K562 (cell line): ENCODE measurements around the gene SUV39H2. TPM values are rescaled to one million over a fixed set of nuclear protein-coding genes. Genes with fewer than 3 reads are reported as not detected.

Source experiments
- ATAC-seq: fragments of 200-7000 bp; cut with Tn5 transposase; 3 replicates; pipeline ENCODE4 v1.9.1; 2020; ENCODE audit warnings: moderate library complexity
- BruUV-seq: library from RNA; stranded (reverse); fragments of 400-500 nt; replicated peaks from 2 replicates; lab custom pipeline; 2021; lab: Mats Ljungman, UMichigan
- CTCF ChIA-PET: fragments of 300-600 bp; formaldehyde crosslinking; extraction: SDS; loops from one replicate; lab custom pipeline; 2021; ENCODE audit warnings: low intra/inter-chr PET ratio; lab: Yijun Ruan, JAX
- POLR2A ChIA-PET: fragments of 300-600, 350-650 bp; sonication (Branson Sonifier 250); formaldehyde crosslinking; extraction: SDS; loops from one replicate; lab custom pipeline; 2021; ENCODE audit warnings: antibody characterized with exemption, inconsistent platforms; lab: Yijun Ruan, JAX
- DNase-seq, 4 experiments: peaks; one replicate each; pipeline versions ENCODE4 v3.0.0 to v3.0.0-alpha.2; 2011 to 2018; ENCODE audit warnings: low spot score in 3 of 4, mixed read lengths in 3 of 4; ENCODE audit errors: extremely low read depth in 1 of 4
- FAIRE-seq: peaks from 2 replicates; lab custom pipeline; 2011; peaks lifted over from hg19 to GRCh38; lab: Jason Lieb, UNC
- H2AFZ ChIP-seq: 2 replicates; pipeline ENCODE4 v1.6.0; 2011; ENCODE audit warnings: low read depth, low read length, control low read depth, inconsistent platforms
- H3K27ac ChIP-seq: fragments of 200-600 bp; 3 replicates; pipeline ENCODE4 v1.8.0; 2011; ENCODE audit warnings: low read depth, mild to moderate bottlenecking, control low read depth, inconsistent platforms, low read length, moderate library complexity, mixed read lengths; ENCODE audit errors: extremely low read depth
- H3K27me3 ChIP-seq, 2 experiments: fragments of 300-600 bp in 1 of 2; 2 replicates in 1 of 2; 3 replicates in 1 of 2; pipeline versions ENCODE4 v1.6.0 to v1.8.0; 2011; ENCODE audit warnings: inconsistent platforms in 2 of 2, low read length in 2 of 2, mild to moderate bottlenecking in 1 of 2, mixed read lengths in 1 of 2, moderate library complexity in 1 of 2; ENCODE audit not compliant: control insufficient read depth in 2 of 2, insufficient read depth in 2 of 2
- H3K36me3 ChIP-seq: fragments of 300-600 bp; 3 replicates; pipeline ENCODE4 v1.8.0; 2011; ENCODE audit warnings: mild to moderate bottlenecking, low read length, inconsistent platforms; ENCODE audit not compliant: control insufficient read depth, insufficient read depth
- H3K4me1 ChIP-seq, 2 experiments: fragments of 200-600 bp in 1 of 2; replicated peaks in 1 of 2; 2 replicates in 1 of 2; 3 replicates in 1 of 2; pipeline versions ENCODE4 v1.5.1 to v1.8.0; 2011; ENCODE audit warnings: inconsistent platforms in 2 of 2, low read length in 2 of 2, mild to moderate bottlenecking in 1 of 2, mixed read lengths in 1 of 2, moderate library complexity in 1 of 2; ENCODE audit not compliant: control insufficient read depth in 2 of 2, insufficient read depth in 2 of 2
- H3K4me2 ChIP-seq: 2 replicates; pipeline ENCODE4 v1.6.1; 2011; ENCODE audit warnings: low read length, control low read depth, inconsistent platforms, mixed read lengths; ENCODE audit not compliant: insufficient read depth
- H3K4me3 ChIP-seq: fragments of 200-600 bp; sonication (generic), shearing (Covaris generic); 2 replicates; pipeline ENCODE4 v1.5.1; 2016; ENCODE audit warnings: control low read depth, inconsistent platforms
- H3K79me2 ChIP-seq: fragments of 200-600 bp; 3 replicates; pipeline ENCODE4 v1.8.0; 2011; ENCODE audit warnings: low read length, inconsistent platforms; ENCODE audit not compliant: control insufficient read depth, insufficient read depth
- H3K9ac ChIP-seq, 2 experiments: 2 replicates each; pipeline versions ENCODE4 v1.6.0 to v1.6.1; 2011; ENCODE audit warnings: low read depth in 2 of 2, low read length in 2 of 2, control low read depth in 1 of 2, inconsistent platforms in 1 of 2, mild to moderate bottlenecking in 1 of 2, mixed read lengths in 1 of 2; ENCODE audit not compliant: insufficient read depth in 1 of 2
- H3K9me1 ChIP-seq: one replicate; pipeline ENCODE4 v1.6.0; 2011; ENCODE audit warnings: inconsistent platforms, mild to moderate bottlenecking, low read length, moderate library complexity; ENCODE audit not compliant: control insufficient read depth, insufficient read depth
- H3K9me3 ChIP-seq: replicated peaks from 2 replicates; pipeline ENCODE4 v1.5.1; 2011; ENCODE audit warnings: low read depth, low read length, inconsistent platforms; ENCODE audit not compliant: control insufficient read depth, insufficient read depth
- H4K20me1 ChIP-seq: replicated peaks from 2 replicates; pipeline ENCODE4 v1.6.1; 2011; ENCODE audit warnings: low read length, inconsistent platforms, mixed read lengths; ENCODE audit not compliant: control insufficient read depth, insufficient read depth
- BRD9 ChIP-seq: fragments of 450-650 bp; IDR thresholded peaks from 2 replicates; pipeline ENCODE4 v1.6.1; 2018; ENCODE audit warnings: low read depth; ENCODE audit not compliant: partially characterized antibody
- ETV5 ChIP-seq: sonication (generic); formaldehyde crosslinking; IDR thresholded peaks from 2 replicates; pipeline ENCODE4 v1.4.0; 2020; ENCODE audit warnings: low read depth, mild to moderate bottlenecking, missing genetic modification reagents
- NCOA6 ChIP-seq: fragments of 450-650 bp; IDR thresholded peaks from 2 replicates; pipeline ENCODE4 v1.6.1; 2017; ENCODE audit warnings: mild to moderate bottlenecking
- RB1 ChIP-seq: fragments of 450-650 bp; IDR thresholded peaks from 2 replicates; pipeline ENCODE4 v1.6.1; 2017; ENCODE audit warnings: low read depth, mild to moderate bottlenecking
- SAFB2 ChIP-seq: fragments of 200-400 bp; formaldehyde crosslinking; IDR thresholded peaks from 2 replicates; pipeline ENCODE4 v1.6.1; 2018; ENCODE audit warnings: borderline replicate concordance, low read length, low read depth, moderate library complexity; ENCODE audit not compliant: severe bottlenecking
- ZNF318 ChIP-seq, 2 experiments: fragments of 450-650 bp; IDR thresholded peaks; 2 replicates each; pipeline ENCODE4 v1.6.1; 2016; ENCODE audit warnings: mild to moderate bottlenecking in 2 of 2, borderline replicate concordance in 1 of 2, low read depth in 1 of 2, moderate library complexity in 1 of 2
- ZNF583 ChIP-seq: fragments of 250-450 bp; sonication (Bioruptor Pico); IDR thresholded peaks from 2 replicates; pipeline ENCODE4 v1.4.0; 2020
- WGBS: fragments of 100-300 bp; shearing (Covaris generic); methylation state at CpG from one replicate; pipeline ENCODE4 v1.1.6; 2016; ENCODE audit warnings: low coverage, mixed read lengths; ENCODE audit not compliant: insufficient coverage; ENCODE audit errors: missing lambda C conversion rate; 5-methylcytosine and 5-hydroxymethylcytosine counted together
- in situ Hi-C: fragments of 300-500 bp; cut with MboI; formaldehyde crosslinking; loops from 4 replicates; pipeline ENCODE4 v1.15.0; 2018; ENCODE audit warnings: inconsistent platforms, mixed read lengths
- intact Hi-C: fragments of 100-400 bp; cut with micrococcal nuclease; formaldehyde crosslinking; loops from 2 replicates; pipeline ENCODE4 v1.14.2; 2022
- polyA plus RNA-seq, 8 experiments: library from polyadenylated mRNA; depleted of rRNA in 4 of 8; stranded (reverse) in 5 of 8; unstranded in 3 of 8; fragments of >200 nt; fragmentation: Nextera tagmentation in 2 of 8; fragmentation: Illumina TruSeq in 1 of 8; extraction: Ambion mirVana in 2 of 8; extraction: Trizol in 1 of 8; gene quantifications; 2 replicates each; pipeline versions ENCODE4 v1.2.1 to v1.2.3, GENCODE V29; 2011 to 2014; ENCODE audit warnings: inconsistent platforms in 1 of 8, missing spikeins in 1 of 8
- total RNA-seq, 7 experiments: library from RNA; depleted of rRNA in 6 of 7; stranded (reverse); fragments of >200 nt in 6 of 7; fragmentation: Illumina TruSeq in 2 of 7; extraction: Trizol in 2 of 7; gene quantifications; 2 replicates each; pipeline versions ENCODE4 v1.2.1 to v1.2.3, GENCODE V29; 2011 to 2021; ENCODE audit warnings: low replicate concordance in 1 of 7

Gene SUV39H2
- total and polyA plus RNA-seq, 9 of the 15 experiments (the other 6 are each of a cell fraction or from before 2014, with no cell fraction given): 24.1 to 54.3 (median 41.3) TPM

- Histone ChIP-seq H3K9ac (peak overlapping the region in 1 of 2 experiments; percentile 5; a peak in 1 of 4 replicates), H3K36me3 (peaks cover 41% of the 10 kb centered on the region), H3K9me1 (no peaks in the 10 kb centered on the region), H3K79me2 (peaks cover 20% of the 10 kb centered on the region), H3K4me1 (peaks cover 2 to 17% of the 10 kb centered on the region in 2 experiments; a peak in 4 of 5 replicates), H3K27ac (peak overlapping the region; percentile 25; the same call in 1 of the 3 replicates), H3K27me3 (no peaks in the 10 kb centered on the region), H4K20me1 (no peaks in the 10 kb centered on the region), H3K4me3 (no peak overlapping the region), H2AFZ (0 out of 2 replicates have a peak overlapping the region, but pooled peaks have one; percentile 13), H3K9me3 (no peaks in the 10 kb centered on the region), H3K4me2 (no peak overlapping the region)
- POLR2A ChIA-PET: interaction anchor here (0.5 to 1.3 kb wide), 3 partner anchors 11 to 36 kb away, joined by 3 read pairs; partner anchors contain the start of gene CDNF
- no peak for DNase-seq
- intact Hi-C loops (no loop called here), in situ Hi-C loops (no loop called here)
- no peak for ATAC-seq
- FAIRE-seq: no peak
- TF ChIP-seq ETV5 (CRISPR knock-in tag) (no peak), ZNF583 (CRISPR knock-in tag) (no peak), SAFB2 (no peak), BRD9 (no peak), NCOA6 (no peak), ZNF318 (IDR thresholded peaks at IDR 0.05; ENCODE audit: borderline replicate concordance in 1 of 2, low read depth in 1 of 2) (no peak), RB1 (no peak)
- CTCF ChIA-PET: no interaction called here
- no TSS peak for BruUV-seq
- WGBS: 12% methylated on average over 2 of the region's 2 CpGs
These were observed 5.4 kb upstream of the SUV39H2 start for GRCh38 chr10:14873090-14873760.
